HCT116 (cell line): ENCODE results near the gene CYP4F3. TPM values are rescaled to one million over a fixed set of nuclear protein-coding genes. Genes with fewer than 3 reads are reported as not detected.

ENCODE experiments used
- ATAC-seq: fragments of 200-7000 bp; cut with Tn5 transposase; 2 replicates; pipeline ENCODE4 v1.9.1; 2020; ENCODE audit warnings: mild to moderate bottlenecking, moderate library complexity
- BruUV-seq: library from RNA; stranded (reverse); fragments of 400-500 nt; replicated peaks from 2 replicates; lab custom pipeline; 2021; lab: Mats Ljungman, UMichigan
- CTCF ChIA-PET: fragments of 300-600 bp; sonication (Branson Sonifier 250); formaldehyde crosslinking; loops from one replicate; lab custom pipeline; 2021; ENCODE audit warnings: antibody characterized with exemption; lab: Charles Lee
- POLR2A ChIA-PET: fragments of 300-600, 350-600 bp; sonication (Branson Sonifier 250); formaldehyde crosslinking; loops from one replicate; lab custom pipeline; 2021; ENCODE audit warnings: antibody characterized with exemption; lab: Charles Lee
- RAD21 ChIA-PET, 2 experiments: fragments of 300-600 bp; sonication (Branson Sonifier 250); formaldehyde crosslinking; loops; one replicate each; lab custom pipeline; 2023; ENCODE audit warnings: low total read pairs in 2 of 2; ENCODE audit not compliant: uncharacterized antibody in 2 of 2, unreplicated experiment in 2 of 2, low non-redundant PET in 1 of 2; lab: Charles Lee
- DNase-seq: peaks from one replicate; pipeline ENCODE4 v3.0.0-alpha.2; 2010; ENCODE audit warnings: low read depth, low spot score
- H2AFZ ChIP-seq: fragments of 200-600 bp; shearing (Covaris generic), sonication (generic); 2 replicates; pipeline ENCODE4 v1.6.1; 2017; ENCODE audit warnings: low read depth, mixed run types, mixed read lengths, antibody characterized with exemption, low read length; ENCODE audit not compliant: poor library complexity, severe bottlenecking
- H3K27ac ChIP-seq: 2 replicates; pipeline ENCODE4 v1.5.1; 2012; ENCODE audit warnings: low read depth, low read length
- H3K27me3 ChIP-seq: fragments of 200-600 bp; sonication (generic); 2 replicates; pipeline ENCODE4 v1.6.1; 2016; ENCODE audit warnings: mixed run types, low read length, mixed read lengths; ENCODE audit not compliant: insufficient read depth
- H3K36me3 ChIP-seq, 2 experiments: fragments of 200-500 bp in 1 of 2; fragments of 200-600 bp in 1 of 2; sonication (Bioruptor generic) in 1 of 2; sonication (generic) in 1 of 2; 2 replicates each; pipeline versions ENCODE4 v1.5.1 to v1.6.1; 2014 to 2016; ENCODE audit warnings: low read length in 2 of 2, inconsistent platforms in 1 of 2, mixed read lengths in 1 of 2, mixed run types in 1 of 2; ENCODE audit not compliant: insufficient read depth in 2 of 2, control insufficient read depth in 1 of 2
- H3K4me1 ChIP-seq, 2 experiments: fragments of 200-600 bp in 1 of 2; sonication (generic) in 1 of 2; 2 replicates each; pipeline versions ENCODE4 v1.5.1 to v1.6.1; 2012 to 2017; ENCODE audit warnings: low read length in 2 of 2, inconsistent platforms in 1 of 2, mild to moderate bottlenecking in 1 of 2, mixed read lengths in 1 of 2, mixed run types in 1 of 2, moderate library complexity in 1 of 2; ENCODE audit not compliant: insufficient read depth in 2 of 2, control insufficient read depth in 1 of 2
- H3K4me2 ChIP-seq: fragments of 200-600 bp; sonication (generic); 2 replicates; pipeline ENCODE4 v1.6.1; 2017; ENCODE audit warnings: mixed run types, low read length, mixed read lengths
- H3K4me3 ChIP-seq, 2 experiments: fragments of 200-600 bp in 1 of 2; sonication (generic) in 1 of 2; replicated peaks in 1 of 2; 2 replicates each; pipeline ENCODE4 v1.5.1; 2011 to 2016; ENCODE audit warnings: low read length in 2 of 2, control low read depth in 1 of 2, low read depth in 1 of 2, mild to moderate bottlenecking in 1 of 2, mixed read lengths in 1 of 2, mixed run types in 1 of 2
- H3K79me2 ChIP-seq: fragments of 200-600 bp; sonication (generic); 2 replicates; pipeline ENCODE4 v1.6.1; 2017; ENCODE audit warnings: mild to moderate bottlenecking, mixed run types, low read length, moderate library complexity, mixed read lengths; ENCODE audit not compliant: insufficient read depth
- H3K9ac ChIP-seq: fragments of 200-600 bp; sonication (generic); 2 replicates; pipeline ENCODE4 v1.6.1; 2016; ENCODE audit warnings: low read length, mixed read lengths
- H3K9me2 ChIP-seq: fragments of 200-600 bp; sonication (generic), shearing (Covaris generic); 2 replicates; pipeline ENCODE4 v1.6.1; 2017; ENCODE audit warnings: mixed run types, mild to moderate bottlenecking, moderate library complexity; ENCODE audit not compliant: insufficient read depth
- H3K9me3 ChIP-seq, 2 experiments: fragments of 200-500 bp in 1 of 2; fragments of 200-600 bp in 1 of 2; sonication (Bioruptor generic) in 1 of 2; sonication (generic) in 1 of 2; 2 replicates each; pipeline ENCODE4 v1.6.1; 2014 to 2017; ENCODE audit warnings: low read length in 2 of 2, mixed read lengths in 2 of 2, inconsistent platforms in 1 of 2, low read depth in 1 of 2, mild to moderate bottlenecking in 1 of 2, mixed run types in 1 of 2, moderate library complexity in 1 of 2; ENCODE audit not compliant: control insufficient read depth in 1 of 2, insufficient read depth in 1 of 2
- H4K20me1 ChIP-seq: fragments of 200-600 bp; sonication (generic), shearing (Covaris generic); 2 replicates; pipeline ENCODE4 v1.6.1; 2017; ENCODE audit warnings: mixed run types, mild to moderate bottlenecking, moderate library complexity; ENCODE audit not compliant: insufficient read depth
- CBX3 ChIP-seq: IDR thresholded peaks from 2 replicates; pipeline ENCODE4 v1.6.1; 2012; ENCODE audit warnings: low read depth
- CEBPB ChIP-seq: IDR thresholded peaks from 2 replicates; pipeline ENCODE4 v1.6.1; 2012; ENCODE audit warnings: low read depth
- EZH2 ChIP-seq: fragments of 200-600 bp; sonication (generic); IDR thresholded peaks from 2 replicates; pipeline ENCODE4 v1.6.1; 2017; ENCODE audit warnings: antibody characterized with exemption, mixed run types
- FOSL1 ChIP-seq: IDR thresholded peaks from 2 replicates; pipeline ENCODE4 v1.6.1; 2012; ENCODE audit warnings: low read depth
- RAD21 ChIP-seq: IDR thresholded peaks from 2 replicates; pipeline ENCODE4 v1.6.1; 2012; ENCODE audit warnings: low read depth, mild to moderate bottlenecking
- SRF ChIP-seq: IDR thresholded peaks from 2 replicates; pipeline ENCODE4 v1.6.1; 2012; ENCODE audit warnings: low read depth
- TCF7L2 ChIP-seq: IDR thresholded peaks from 2 replicates; pipeline ENCODE4 v1.7.0; 2011; ENCODE audit warnings: borderline replicate concordance, inconsistent platforms; ENCODE audit not compliant: insufficient read depth, insufficient read length; ENCODE audit errors: extremely low read depth
- intact Hi-C: fragments of 100-400 bp; cut with micrococcal nuclease; formaldehyde crosslinking; loops from 2 replicates; pipeline ENCODE4 v1.10.0; 2022
- total RNA-seq: library from RNA; stranded (reverse); gene quantifications from one replicate; pipeline ENCODE4 v1.2.1, GENCODE V29; 2021; ENCODE audit not compliant: unreplicated experiment
- TF ChIP-seq, protein P1 (sequence below): IDR thresholded peaks from 2 replicates; pipeline ENCODE4 v1.6.1; 2012
- TF ChIP-seq, protein P2 (sequence below), 3 experiments: fragments of 200-600 bp in 1 of 3; sonication (generic) in 1 of 3; IDR thresholded peaks in 2 of 3; conservative IDR thresholded peaks in 1 of 3; 2 replicates each; pipeline ENCODE4 v1.5.1; 2012 to 2017; ENCODE audit warnings: low read depth in 2 of 3, low read length in 2 of 3, antibody characterized with exemption in 1 of 3, borderline replicate concordance in 1 of 3, control low read depth in 1 of 3, mild to moderate bottlenecking in 1 of 3, mixed read lengths in 1 of 3, mixed run types in 1 of 3, moderate library complexity in 1 of 3; ENCODE audit not compliant: insufficient read depth in 1 of 3
- TF ChIP-seq, protein P3 (sequence below): IDR thresholded peaks from 2 replicates; pipeline ENCODE4 v1.6.1; 2012

The CYP4F3 gene
- total RNA-seq, 1 experiment from 2014 or later, result 3.6 TPM

DNA sequence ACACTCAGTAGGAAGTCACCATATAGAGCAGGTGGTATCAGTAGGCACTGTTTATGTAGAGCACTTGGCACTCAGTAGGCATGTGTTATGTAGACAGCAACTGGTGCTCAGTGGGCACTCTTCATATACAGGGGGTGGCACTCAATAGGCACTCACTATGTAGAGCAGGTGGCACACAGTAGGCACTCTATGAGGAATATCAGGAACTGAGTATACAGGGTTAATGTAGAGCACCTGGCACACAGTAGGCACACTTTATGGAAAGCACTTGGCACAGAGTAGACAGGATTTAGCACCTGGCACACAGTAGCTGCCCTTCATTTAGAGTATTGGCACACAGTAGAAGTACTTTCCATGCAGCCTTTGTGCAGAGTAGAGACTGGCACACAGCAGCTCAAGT is 1.1 kb upstream of the CYP4F3 start:
- ChIA-PET POLR2A (no interaction called here), RAD21 (no interaction called here), CTCF (interaction anchor here (1.4 kb wide), 1 partner anchor 10 kb away, joined by 4 read pairs; no protein-coding TSS in a partner anchor)
- Histone ChIP-seq H3K27me3 (no peaks in the 10 kb centered on the region), H2AFZ (no peak overlapping the region), H4K20me1 (no peaks in the 10 kb centered on the region), H3K4me1 (peaks cover 16 to 33% of the 10 kb centered on the region in 2 experiments), H3K27ac (no peak overlapping the region), H3K9me2 (no peaks in the 10 kb centered on the region), H3K36me3 (no peaks in the 10 kb centered on the region), H3K4me2 (peak overlapping the region; percentile 61), H3K4me3 (no peak overlapping the region), H3K9ac (no peak overlapping the region), H3K9me3 (no peaks in the 10 kb centered on the region), H3K79me2 (no peaks in the 10 kb centered on the region)
- intact Hi-C loops, result no loop called here
- TF ChIP-seq CBX3 (no peak), TCF7L2 (no peak), RAD21 (no peak), SRF (no peak), CEBPB (no peak), FOSL1 (no peak), EZH2 (no peak)
- TF ChIP-seq, protein P1, sequence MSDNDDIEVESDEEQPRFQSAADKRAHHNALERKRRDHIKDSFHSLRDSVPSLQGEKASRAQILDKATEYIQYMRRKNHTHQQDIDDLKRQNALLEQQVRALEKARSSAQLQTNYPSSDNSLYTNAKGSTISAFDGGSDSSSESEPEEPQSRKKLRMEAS, result no peak
- TF ChIP-seq, protein P2, sequence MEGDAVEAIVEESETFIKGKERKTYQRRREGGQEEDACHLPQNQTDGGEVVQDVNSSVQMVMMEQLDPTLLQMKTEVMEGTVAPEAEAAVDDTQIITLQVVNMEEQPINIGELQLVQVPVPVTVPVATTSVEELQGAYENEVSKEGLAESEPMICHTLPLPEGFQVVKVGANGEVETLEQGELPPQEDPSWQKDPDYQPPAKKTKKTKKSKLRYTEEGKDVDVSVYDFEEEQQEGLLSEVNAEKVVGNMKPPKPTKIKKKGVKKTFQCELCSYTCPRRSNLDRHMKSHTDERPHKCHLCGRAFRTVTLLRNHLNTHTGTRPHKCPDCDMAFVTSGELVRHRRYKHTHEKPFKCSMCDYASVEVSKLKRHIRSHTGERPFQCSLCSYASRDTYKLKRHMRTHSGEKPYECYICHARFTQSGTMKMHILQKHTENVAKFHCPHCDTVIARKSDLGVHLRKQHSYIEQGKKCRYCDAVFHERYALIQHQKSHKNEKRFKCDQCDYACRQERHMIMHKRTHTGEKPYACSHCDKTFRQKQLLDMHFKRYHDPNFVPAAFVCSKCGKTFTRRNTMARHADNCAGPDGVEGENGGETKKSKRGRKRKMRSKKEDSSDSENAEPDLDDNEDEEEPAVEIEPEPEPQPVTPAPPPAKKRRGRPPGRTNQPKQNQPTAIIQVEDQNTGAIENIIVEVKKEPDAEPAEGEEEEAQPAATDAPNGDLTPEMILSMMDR (IDR thresholded peaks at IDR 0.05 in 2 of 3, conservative IDR thresholded peaks at IDR 0.05 in 1 of 3; ENCODE audit: borderline replicate concordance in 1 of 3, insufficient read depth in 1 of 3, low read depth in 2 of 3, low read length in 2 of 3), result no peak
- TF ChIP-seq, protein P3, sequence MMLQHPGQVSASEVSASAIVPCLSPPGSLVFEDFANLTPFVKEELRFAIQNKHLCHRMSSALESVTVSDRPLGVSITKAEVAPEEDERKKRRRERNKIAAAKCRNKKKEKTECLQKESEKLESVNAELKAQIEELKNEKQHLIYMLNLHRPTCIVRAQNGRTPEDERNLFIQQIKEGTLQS, result no peak
- no TSS peak for BruUV-seq
- DNase-seq, result no peak
- no peak for ATAC-seq
